ENCODE results near the gene MYOD1.

GRCh38 chr11:17718015-17718414 is 1.4 kb upstream of the MYOD1 start:
- no peak for TF ChIP-seq POLR2A (IDR thresholded peaks at IDR 0.05; ENCODE audit: low read depth)
- TF ChIP-seq, protein P1, sequence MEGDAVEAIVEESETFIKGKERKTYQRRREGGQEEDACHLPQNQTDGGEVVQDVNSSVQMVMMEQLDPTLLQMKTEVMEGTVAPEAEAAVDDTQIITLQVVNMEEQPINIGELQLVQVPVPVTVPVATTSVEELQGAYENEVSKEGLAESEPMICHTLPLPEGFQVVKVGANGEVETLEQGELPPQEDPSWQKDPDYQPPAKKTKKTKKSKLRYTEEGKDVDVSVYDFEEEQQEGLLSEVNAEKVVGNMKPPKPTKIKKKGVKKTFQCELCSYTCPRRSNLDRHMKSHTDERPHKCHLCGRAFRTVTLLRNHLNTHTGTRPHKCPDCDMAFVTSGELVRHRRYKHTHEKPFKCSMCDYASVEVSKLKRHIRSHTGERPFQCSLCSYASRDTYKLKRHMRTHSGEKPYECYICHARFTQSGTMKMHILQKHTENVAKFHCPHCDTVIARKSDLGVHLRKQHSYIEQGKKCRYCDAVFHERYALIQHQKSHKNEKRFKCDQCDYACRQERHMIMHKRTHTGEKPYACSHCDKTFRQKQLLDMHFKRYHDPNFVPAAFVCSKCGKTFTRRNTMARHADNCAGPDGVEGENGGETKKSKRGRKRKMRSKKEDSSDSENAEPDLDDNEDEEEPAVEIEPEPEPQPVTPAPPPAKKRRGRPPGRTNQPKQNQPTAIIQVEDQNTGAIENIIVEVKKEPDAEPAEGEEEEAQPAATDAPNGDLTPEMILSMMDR (IDR thresholded peaks at IDR 0.05): no peak
- TF ChIP-seq EP300 (IDR thresholded peaks at IDR 0.05): no peak

Measured in esophagus muscularis mucosa (tissue), 4 donors.